A673 (cell line): ENCODE measurements around the gene BABAM2. TPM values are rescaled to one million over a fixed set of nuclear protein-coding genes. Genes with fewer than 3 reads are reported as not detected.

ENCODE experiments used
- BruUV-seq: library from RNA; stranded (reverse); fragments of 400-500 nt; replicated peaks from 2 replicates; lab custom pipeline; 2021; lab: Mats Ljungman, UMichigan
- CTCF ChIA-PET: fragments of 300-600 bp; sonication (Branson Sonifier 250); formaldehyde crosslinking; loops from one replicate; lab custom pipeline; 2022; ENCODE audit warnings: antibody characterized with exemption; lab: Charles Lee
- POLR2A ChIA-PET: fragments of 300-600 bp; sonication (Branson Sonifier 250); formaldehyde crosslinking; loops from one replicate; lab custom pipeline; 2022; ENCODE audit warnings: antibody characterized with exemption; ENCODE audit not compliant: low non-redundant PET; lab: Charles Lee
- DNase-seq: peaks from one replicate; pipeline ENCODE4 v3.0.0-alpha.2; 2015; ENCODE audit warnings: low spot score
- H3K27ac ChIP-seq: fragments of 200-600 bp; sonication (generic); 2 replicates; pipeline ENCODE4 v1.5.1; 2016; ENCODE audit warnings: mixed run types, low read depth, mild to moderate bottlenecking, mixed read lengths, antibody characterized with exemption, low read length; ENCODE audit not compliant: poor library complexity, severe bottlenecking
- H3K27me3 ChIP-seq: fragments of 200-600 bp; sonication (generic); replicated peaks from 2 replicates; pipeline ENCODE4 v1.6.1; 2017; ENCODE audit warnings: mixed run types, low read depth, mild to moderate bottlenecking, mixed read lengths, antibody characterized with exemption, low read length; ENCODE audit not compliant: insufficient read depth, poor library complexity
- H3K36me3 ChIP-seq: fragments of 200-600 bp; sonication (generic); 2 replicates; pipeline ENCODE4 v1.6.1; 2016; ENCODE audit warnings: mixed run types, mild to moderate bottlenecking, mixed read lengths, antibody characterized with exemption, low read length; ENCODE audit not compliant: insufficient read depth, poor library complexity, severe bottlenecking
- H3K4me1 ChIP-seq: fragments of 200-600 bp; sonication (generic); 2 replicates; pipeline ENCODE4 v1.6.1; 2017; ENCODE audit warnings: mixed run types, mild to moderate bottlenecking, mixed read lengths, antibody characterized with exemption, low read length; ENCODE audit not compliant: insufficient read depth, poor library complexity, severe bottlenecking
- H3K4me3 ChIP-seq: fragments of 200-600 bp; sonication (generic); 2 replicates; pipeline ENCODE4 v1.5.1; 2016; ENCODE audit warnings: low read depth, mixed run types, mild to moderate bottlenecking, mixed read lengths, low read length; ENCODE audit not compliant: poor library complexity, severe bottlenecking
- H3K9me3 ChIP-seq: fragments of 200-600 bp; sonication (generic); 2 replicates; pipeline ENCODE4 v1.6.1; 2016; ENCODE audit warnings: mixed run types, low read depth, mild to moderate bottlenecking, mixed read lengths, antibody characterized with exemption, low read length; ENCODE audit not compliant: poor library complexity, severe bottlenecking
- CTCF ChIP-seq: fragments of 300-800, 200-600 bp; sonication (generic); conservative IDR thresholded peaks from 2 replicates; pipeline ENCODE4 v1.5.1; 2017; ENCODE audit warnings: low read depth, mild to moderate bottlenecking, antibody characterized with exemption, low read length, moderate library complexity, mixed read lengths
- EZH2 ChIP-seq: fragments of 200-600 bp; sonication (generic); IDR thresholded peaks from 2 replicates; pipeline ENCODE4 v1.6.1; 2017; ENCODE audit warnings: borderline replicate concordance, low read depth, mild to moderate bottlenecking, mixed read lengths, antibody characterized with exemption, low read length; ENCODE audit not compliant: poor library complexity, severe bottlenecking
- intact Hi-C: fragments of 100-400 bp; cut with micrococcal nuclease; formaldehyde crosslinking; loops from one replicate; pipeline ENCODE4 v1.10.0; 2022; ENCODE audit not compliant: unreplicated experiment
- total RNA-seq: library from RNA; stranded (reverse); gene quantifications from 2 replicates; pipeline ENCODE4 v1.2.3, GENCODE V29; 2021

BABAM2 gene
- total RNA-seq, 1 experiment from 2014 or later: 21.8 TPM

DNA sequence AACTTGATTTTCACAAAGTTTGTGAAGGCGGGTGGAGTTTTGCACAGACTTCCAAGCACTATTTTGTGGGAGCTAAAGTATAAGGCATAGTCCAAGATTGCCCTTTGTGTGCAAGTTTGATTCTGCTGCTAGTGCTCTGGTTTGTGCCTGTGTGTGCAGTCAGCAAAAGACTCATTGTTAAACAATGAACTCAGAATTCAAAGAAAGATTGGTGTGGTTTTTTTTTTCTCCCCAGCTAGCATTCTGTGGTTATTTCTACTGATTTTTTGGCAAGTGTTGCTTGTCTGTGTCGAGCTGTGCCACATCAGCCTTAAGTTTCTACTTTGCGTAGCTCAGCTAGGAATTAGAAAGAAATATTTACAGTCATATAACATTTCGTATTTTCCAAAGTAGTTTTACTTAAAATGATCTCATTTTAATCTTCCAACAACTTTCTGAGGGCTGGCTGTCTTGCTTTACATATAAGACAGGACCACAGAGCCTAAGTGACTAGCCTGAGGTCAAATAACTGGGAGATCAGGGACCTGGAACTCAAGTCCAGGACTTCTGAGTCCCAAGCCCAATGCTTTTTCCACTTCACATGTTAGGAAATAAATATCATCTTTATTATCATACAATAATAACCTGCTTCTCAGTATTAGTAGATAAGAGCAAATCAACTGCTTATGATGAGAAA is 69.8 kb downstream of the BABAM2 start:
- Histone ChIP-seq H3K27ac (no peak overlapping the region), H3K36me3 (no peaks in the 10 kb centered on the region), H3K4me1 (peaks cover 23% of the 10 kb centered on the region), H3K9me3 (no peaks in the 10 kb centered on the region), H3K27me3 (no peaks in the 10 kb centered on the region), H3K4me3 (no peak overlapping the region)
- intact Hi-C loops: no loop called here
- ChIA-PET CTCF (no interaction called here), POLR2A (no interaction called here)
- TF ChIP-seq EZH2 (no peak), CTCF (no peak)
- no TSS peak for BruUV-seq
- DNase-seq: no peak

DNA sequence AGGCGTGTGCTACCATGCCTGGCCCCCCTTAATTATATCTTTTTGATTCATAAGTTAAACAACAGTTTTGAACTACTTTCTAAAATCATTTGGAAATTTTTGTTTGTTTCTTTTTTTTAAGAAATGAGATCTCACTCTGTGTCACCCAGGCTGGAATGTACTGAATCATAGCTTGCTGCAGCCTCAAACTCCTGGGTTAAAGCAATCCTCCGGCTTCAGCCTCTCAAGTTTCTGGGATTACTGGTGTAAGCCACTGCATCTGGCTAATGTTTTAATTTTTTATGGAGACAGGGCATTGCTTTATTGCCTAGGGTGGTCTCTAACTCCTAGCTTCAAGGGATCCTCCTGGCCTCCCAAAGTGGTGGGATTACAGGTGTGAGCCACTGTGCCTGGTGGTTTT is 71.5 kb downstream of the BABAM2 start:
- H3K4me1 ChIP-seq: peaks cover 19% of the 10 kb centered on the region
- no peaks in the 10 kb centered on the region for H3K9me3 ChIP-seq
- no peak for DNase-seq
- TF ChIP-seq CTCF: no peak
- TF ChIP-seq EZH2: no peak
- no peaks in the 10 kb centered on the region for H3K27me3 ChIP-seq
- intact Hi-C loops: no loop called here
- no peaks in the 10 kb centered on the region for H3K36me3 ChIP-seq
- ChIA-PET POLR2A (no interaction called here), CTCF (no interaction called here)
- no peak overlapping the region for H3K27ac ChIP-seq
- no TSS peak for BruUV-seq
- no peak overlapping the region for H3K4me3 ChIP-seq

- intact Hi-C loops: no loop called here
- no peak for DNase-seq
- H3K4me3 ChIP-seq: no peak overlapping the region
- no peak for TF ChIP-seq CTCF
- TF ChIP-seq EZH2: no peak
- H3K36me3 ChIP-seq: no peaks in the 10 kb centered on the region
- peaks cover 19% of the 10 kb centered on the region for H3K4me1 ChIP-seq
- BruUV-seq: no TSS peak
- H3K27me3 ChIP-seq: no peaks in the 10 kb centered on the region
- CTCF ChIA-PET: no interaction called here
- H3K27ac ChIP-seq: no peak overlapping the region
- no peaks in the 10 kb centered on the region for H3K9me3 ChIP-seq
- POLR2A ChIA-PET: no interaction called here
Measured at GRCh38 chr2:27963472-27963871, 72.9 kb downstream of the BABAM2 start.
